NCI-H187 treated with DMSO at 0.1 percent for 48 hours (cell line): Measurements from ENCODE around the gene IFITM5.

ENCODE experiments used
- DNase-seq: peaks from one replicate; lab custom pipeline; 2025; lab: John Stamatoyannopoulos, UW

Gene IFITM5

GRCh38 chr11:266676-267439 is 32.5 kb downstream of the IFITM5 start:
- no peak for DNase-seq

- no peak for DNase-seq
These were observed 37.7 kb downstream of the IFITM5 start for GRCh38 chr11:261624-262023.

DNA sequence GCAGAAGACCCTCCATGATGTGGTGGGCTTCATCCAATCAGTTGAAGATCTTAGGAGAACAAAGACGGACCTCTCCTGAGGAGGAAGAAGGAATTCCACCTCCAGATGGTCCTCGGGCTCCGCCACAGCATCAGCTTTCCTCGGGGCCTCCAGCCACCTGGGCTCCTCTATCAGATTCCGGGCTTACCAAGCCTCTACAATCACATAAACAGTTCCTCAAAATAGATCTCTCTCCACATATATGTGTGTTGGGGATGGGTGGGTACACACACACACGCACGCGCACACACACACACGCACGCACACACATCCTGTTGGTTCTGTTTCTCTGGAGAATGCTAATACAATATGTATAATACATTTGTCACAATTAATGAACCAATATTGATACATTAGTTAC is 39.9 kb downstream of the IFITM5 start:
- no peak for DNase-seq

DNA sequence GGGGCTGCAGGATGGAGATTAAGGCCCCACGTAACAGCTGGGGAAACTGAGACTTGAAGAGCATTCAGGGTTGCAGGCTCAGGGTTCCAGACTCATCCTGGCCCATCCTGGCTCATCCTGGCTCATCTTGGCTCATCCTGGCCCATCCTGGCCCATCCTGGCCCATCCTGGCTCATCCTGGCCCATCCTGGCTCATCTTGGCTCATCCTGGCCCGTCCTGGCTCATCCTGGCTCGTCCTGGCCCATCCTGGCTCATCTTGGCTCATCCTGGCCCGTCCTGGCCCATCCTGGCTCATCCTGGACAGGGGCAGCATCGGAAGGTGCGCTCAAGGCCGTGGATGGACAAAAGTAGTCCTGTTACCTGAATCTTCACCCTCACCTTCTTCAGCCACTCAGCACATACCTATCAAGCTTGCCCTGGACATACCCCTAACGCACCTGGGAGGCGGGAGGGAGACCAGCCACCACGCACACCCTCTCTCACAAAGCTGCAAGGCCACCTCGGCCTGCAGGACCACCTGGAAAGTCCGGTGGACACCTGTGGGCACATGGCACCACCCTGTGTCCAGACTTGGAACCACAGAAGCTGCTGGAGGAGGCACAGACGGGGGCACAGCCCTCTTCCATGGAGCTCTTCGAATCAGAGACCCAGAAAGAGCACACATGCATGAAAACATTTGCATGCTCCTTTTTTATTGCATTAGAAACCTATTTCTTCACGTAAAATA is 41.4 kb downstream of the IFITM5 start:
- DNase-seq, result no peak

- no peak for DNase-seq
These were observed 42.2 kb downstream of the IFITM5 start for GRCh38 chr11:256952-257737.

GRCh38 chr11:255816-256215 is 43.5 kb downstream of the IFITM5 start:
- no peak for DNase-seq

GRCh38 chr11:255176-255575 is 44.1 kb downstream of the IFITM5 start:
- DNase-seq, result no peak

- DNase-seq, result no peak
These were observed 45.4 kb downstream of the IFITM5 start for GRCh38 chr11:253886-254270.

GRCh38 chr11:253160-253885 is 46.0 kb downstream of the IFITM5 start:
- DNase-seq, result no peak

DNA sequence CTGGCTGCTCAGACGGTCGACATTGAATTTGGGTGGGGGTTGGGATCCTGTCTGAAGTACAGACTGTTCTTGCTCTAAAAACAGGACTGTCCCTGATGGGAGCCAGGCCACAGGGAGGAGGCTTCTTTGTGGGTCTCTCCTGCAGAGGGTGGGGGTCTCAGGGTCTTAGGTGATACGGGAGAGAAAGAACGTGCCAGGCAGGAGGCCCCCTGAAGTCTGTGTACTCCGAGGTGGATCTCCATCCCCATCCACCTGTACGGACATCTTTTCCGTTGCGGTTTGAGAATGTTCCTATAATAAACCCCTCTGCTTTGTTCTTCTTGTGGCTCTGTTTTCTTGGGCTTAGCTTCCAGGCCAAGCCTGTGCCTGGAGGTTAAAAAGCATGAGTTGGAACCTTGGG is 46.7 kb downstream of the IFITM5 start:
- no peak for DNase-seq

GRCh38 chr11:251550-251949 is 47.8 kb downstream of the IFITM5 start:
- no peak for DNase-seq

DNA sequence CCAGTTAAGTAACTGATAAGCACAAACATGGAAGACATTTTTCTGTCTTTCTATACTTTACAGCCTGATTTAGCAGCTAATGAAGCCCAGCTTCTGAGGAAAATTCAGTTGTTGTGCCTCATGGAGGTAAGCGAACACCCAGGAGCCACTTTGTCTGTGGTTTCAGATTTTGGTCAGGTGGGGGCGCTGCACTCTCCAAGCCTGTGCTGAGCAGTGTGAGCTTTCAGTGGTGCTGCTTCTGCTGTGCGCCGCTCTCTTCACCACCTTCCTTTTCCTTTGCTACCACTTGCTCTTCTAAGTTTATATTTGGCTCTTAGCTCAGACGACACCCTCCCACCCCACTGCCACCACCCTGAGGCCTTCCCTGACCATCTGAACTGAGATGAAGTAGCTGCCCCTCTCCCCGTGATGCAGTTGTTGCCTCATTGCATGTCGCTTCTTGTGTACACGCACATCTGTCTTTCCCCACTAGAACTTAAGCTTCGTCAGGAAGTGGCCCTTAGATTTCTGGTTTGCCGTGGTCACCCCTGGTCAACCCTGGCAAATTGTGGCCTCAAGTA is 48.5 kb downstream of the IFITM5 start:
- no peak for DNase-seq

- DNase-seq, result no peak
These were observed 49.1 kb downstream of the IFITM5 start for GRCh38 chr11:250274-250673.

DNA sequence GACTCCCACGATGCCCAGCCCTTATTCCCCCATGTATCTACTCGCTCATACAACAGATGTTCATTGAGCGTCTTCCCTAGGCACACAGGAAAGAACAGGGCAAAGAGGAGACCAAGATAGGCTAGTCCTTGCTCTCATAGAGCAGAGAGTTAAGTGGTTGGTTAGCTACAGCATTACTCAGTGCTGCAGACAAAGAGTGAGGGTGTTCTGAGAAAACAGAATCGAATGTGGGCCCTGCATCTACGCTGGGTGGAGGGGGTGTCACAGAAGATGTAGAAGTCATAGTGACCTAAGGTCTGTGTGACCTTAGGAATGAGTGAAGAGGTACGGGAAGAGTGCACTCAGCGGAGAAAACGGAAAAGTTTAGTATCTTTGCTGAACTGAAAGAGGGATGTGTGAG is 50.3 kb downstream of the IFITM5 start:
- no peak for DNase-seq
